Heart left ventricle (tissue), 13 donors: ENCODE measurements around the gene BRSK2.

Experiments
- CTCF ChIP-seq, 12 donors: fragments of 200-600 bp; sonication (generic) in 4 of 12; IDR thresholded peaks; one replicate each; pipeline versions ENCODE4 v1.5.0 to v1.8.0; 2018 to 2022; ENCODE audit warnings: antibody characterized with exemption in 12 of 12, mild to moderate bottlenecking in 5 of 12
- POLR2A ChIP-seq, 2 donors: fragments of 450-650 bp; IDR thresholded peaks; one replicate each; pipeline ENCODE4 v1.6.1; 2017; ENCODE audit warnings: antibody characterized with exemption in 2 of 2, mild to moderate bottlenecking in 2 of 2, moderate library complexity in 2 of 2
- donor health status: ischemic (EF 13 %, LVEDD 7.1; RV severe dilation, severe dysfunction).
- donor health status: DM: no; HTN: yes; CAD: no.
- donor health status: DM: no; HTN: no; CAD: no.
- donor health status: ischemic (EF 25% LVEDD 6.9; RV normal size, moderate dysfunction).
- donor health status: ischemic (EF 25% LVEDD 5.7; RV mildly dilated, moderate dysfunction).
- donor health status: ischemic (EF 35%, LVEDD 5.7; RV mildly dilated, moderate dysfunction).
- donor health status: nonischemic (EF 11% LVEDD 7.7; RV severe dilation, severe dysfunction).
- donor health status: DM: yes; HTN: yes; CAD: no.
- donor health status: PGD.
- donor health status: ischemic (EF 29% LVEDD 5.4; RV normal size, mild dysfunction).
- donor health status: nonischemic (EF 23%, LVEDD 6.1; RV moderate dilation, normal function).

GRCh38 chr11:1407668-1408067, 17.9 kb downstream of the BRSK2 start:
- TF ChIP-seq CTCF (IDR thresholded peaks at IDR 0.05) (no peak), POLR2A (IDR thresholded peaks at IDR 0.05) (no peak)
